Neural crest cell (in vitro differentiated cells): ENCODE measurements around the gene ADGRA1. TPM values are rescaled to one million over a fixed set of nuclear protein-coding genes. Genes with fewer than 3 reads are reported as not detected.
A peak's percentile ranks its signal among the peaks of the same experiment; 100 is the strongest.

Experiments used
- DNase-seq: peaks from one replicate; pipeline ENCODE4 v3.0.0; 2021; ENCODE audit warnings: low read depth, mixed read lengths, low spot score
- H3K27ac Mint-ChIP-seq: one replicate; pipeline ENCODE4 v1.8.0; 2021; ENCODE audit warnings: mild to moderate bottlenecking, mixed read lengths; ENCODE audit not compliant: unreplicated experiment
- H3K27me3 Mint-ChIP-seq: 2 replicates; pipeline ENCODE4 v1.8.0; 2021; ENCODE audit warnings: low read depth, mild to moderate bottlenecking, mixed read lengths
- H3K36me3 Mint-ChIP-seq: 2 replicates; pipeline ENCODE4 v1.8.0; 2021; ENCODE audit warnings: low read depth, mild to moderate bottlenecking, mixed read lengths
- H3K4me1 Mint-ChIP-seq: 2 replicates; pipeline ENCODE4 v1.8.0; 2021; ENCODE audit warnings: mixed read lengths
- H3K4me3 Mint-ChIP-seq: one replicate; pipeline ENCODE4 v1.8.0; 2021; ENCODE audit warnings: mild to moderate bottlenecking, mixed read lengths
- H3K9me3 Mint-ChIP-seq: 2 replicates; pipeline ENCODE4 v1.8.0; 2021; ENCODE audit warnings: mixed read lengths
- total RNA-seq: library from RNA; stranded (reverse); gene quantifications from 2 replicates; pipeline ENCODE4 v1.2.1, GENCODE V29; 2021
- TF ChIP-seq, protein P1 (sequence below): fragments of 200-600 bp; sonication (generic); conservative IDR thresholded peaks from 2 replicates; pipeline ENCODE4 v1.5.0; 2021; ENCODE audit warnings: antibody characterized with exemption, mild to moderate bottlenecking

Gene ADGRA1
- total RNA-seq, 1 donor from 2014 or later: 0.33 TPM

DNA sequence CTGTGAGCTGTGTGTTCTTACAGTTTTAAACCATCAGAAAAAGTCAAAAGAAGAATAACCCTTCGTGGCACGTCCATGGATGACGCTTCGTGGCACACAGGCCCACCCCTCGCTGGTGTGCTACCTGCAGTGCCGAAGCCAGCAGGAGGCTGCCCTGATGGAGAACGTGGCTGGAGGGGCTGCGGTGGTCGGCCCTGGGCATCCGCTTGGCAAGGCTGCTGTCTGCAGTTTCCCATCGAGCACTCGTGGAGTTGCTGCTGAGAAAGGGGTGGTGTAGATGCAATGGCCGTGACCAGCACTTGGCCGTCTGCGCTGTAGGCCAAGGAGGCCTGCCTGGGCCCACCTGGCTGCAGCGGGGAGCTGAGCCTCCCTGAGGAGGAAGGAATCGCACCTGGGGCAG, 3.2 kb upstream of the ADGRA1 start:
- no peak overlapping the region for H3K27ac Mint-ChIP-seq
- H3K4me1 Mint-ChIP-seq: peaks cover 10% of the 10 kb centered on the region
- TF ChIP-seq, protein P1, sequence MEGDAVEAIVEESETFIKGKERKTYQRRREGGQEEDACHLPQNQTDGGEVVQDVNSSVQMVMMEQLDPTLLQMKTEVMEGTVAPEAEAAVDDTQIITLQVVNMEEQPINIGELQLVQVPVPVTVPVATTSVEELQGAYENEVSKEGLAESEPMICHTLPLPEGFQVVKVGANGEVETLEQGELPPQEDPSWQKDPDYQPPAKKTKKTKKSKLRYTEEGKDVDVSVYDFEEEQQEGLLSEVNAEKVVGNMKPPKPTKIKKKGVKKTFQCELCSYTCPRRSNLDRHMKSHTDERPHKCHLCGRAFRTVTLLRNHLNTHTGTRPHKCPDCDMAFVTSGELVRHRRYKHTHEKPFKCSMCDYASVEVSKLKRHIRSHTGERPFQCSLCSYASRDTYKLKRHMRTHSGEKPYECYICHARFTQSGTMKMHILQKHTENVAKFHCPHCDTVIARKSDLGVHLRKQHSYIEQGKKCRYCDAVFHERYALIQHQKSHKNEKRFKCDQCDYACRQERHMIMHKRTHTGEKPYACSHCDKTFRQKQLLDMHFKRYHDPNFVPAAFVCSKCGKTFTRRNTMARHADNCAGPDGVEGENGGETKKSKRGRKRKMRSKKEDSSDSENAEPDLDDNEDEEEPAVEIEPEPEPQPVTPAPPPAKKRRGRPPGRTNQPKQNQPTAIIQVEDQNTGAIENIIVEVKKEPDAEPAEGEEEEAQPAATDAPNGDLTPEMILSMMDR: no peak

DNA sequence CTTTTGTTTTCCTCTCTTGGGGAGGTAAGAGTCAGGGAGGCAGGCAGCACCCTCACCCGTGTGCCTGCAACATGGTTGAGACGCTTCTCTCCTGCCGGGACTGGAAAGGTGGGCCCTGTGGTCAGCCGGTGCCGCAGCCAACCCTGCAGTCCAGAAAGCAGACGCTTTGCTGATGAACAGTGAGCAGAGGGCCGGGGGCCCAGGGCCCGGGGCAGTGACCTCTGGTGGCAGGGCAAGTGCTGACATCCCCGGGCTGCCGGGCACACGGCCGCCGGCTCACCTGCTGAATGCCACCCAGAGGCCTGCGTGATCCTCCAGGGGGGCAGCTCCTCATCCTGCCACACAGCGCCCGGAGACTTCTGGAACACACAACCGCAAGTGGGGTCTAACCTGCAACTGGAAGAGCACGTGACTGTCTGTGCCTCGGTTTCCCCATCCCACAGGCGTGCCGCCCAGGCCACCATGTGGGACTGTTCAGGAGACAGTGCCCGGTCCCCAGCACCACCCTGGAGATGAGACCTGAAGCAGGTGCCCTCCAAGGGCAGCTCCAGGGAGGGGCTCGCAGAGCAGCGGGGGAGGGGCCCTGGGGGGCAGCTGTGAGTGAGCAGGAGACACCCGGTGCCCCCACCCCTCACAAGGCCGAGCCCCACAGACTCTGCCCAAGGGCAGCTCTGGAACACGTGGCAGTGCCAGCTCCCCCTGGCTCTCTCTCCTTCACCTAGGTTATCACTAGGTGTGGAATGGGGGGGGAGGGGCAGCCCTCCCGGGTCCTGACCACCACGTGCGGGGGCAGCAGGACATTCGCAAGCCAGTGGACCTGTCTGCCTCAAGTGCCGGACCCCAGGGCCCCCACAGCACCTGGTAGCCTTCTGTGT, 2.2 kb upstream of the ADGRA1 start:
- TF ChIP-seq, protein P1: no peak
- H3K36me3 Mint-ChIP-seq: no peaks in the 10 kb centered on the region
- H3K4me3 Mint-ChIP-seq: no peak overlapping the region
- peaks cover 13% of the 10 kb centered on the region for H3K4me1 Mint-ChIP-seq
- no peak for DNase-seq
- peaks cover 51% of the 10 kb centered on the region for H3K27me3 Mint-ChIP-seq
- H3K27ac Mint-ChIP-seq: no peak overlapping the region
- H3K9me3 Mint-ChIP-seq: no peaks in the 10 kb centered on the region

More for the DNA sequence above, 3.2 kb upstream of the ADGRA1 start:
- no peaks in the 10 kb centered on the region for H3K36me3 Mint-ChIP-seq
- DNase-seq: no peak
- no peak overlapping the region for H3K4me3 Mint-ChIP-seq
- no peaks in the 10 kb centered on the region for H3K9me3 Mint-ChIP-seq
- peaks cover 41% of the 10 kb centered on the region for H3K27me3 Mint-ChIP-seq

DNA sequence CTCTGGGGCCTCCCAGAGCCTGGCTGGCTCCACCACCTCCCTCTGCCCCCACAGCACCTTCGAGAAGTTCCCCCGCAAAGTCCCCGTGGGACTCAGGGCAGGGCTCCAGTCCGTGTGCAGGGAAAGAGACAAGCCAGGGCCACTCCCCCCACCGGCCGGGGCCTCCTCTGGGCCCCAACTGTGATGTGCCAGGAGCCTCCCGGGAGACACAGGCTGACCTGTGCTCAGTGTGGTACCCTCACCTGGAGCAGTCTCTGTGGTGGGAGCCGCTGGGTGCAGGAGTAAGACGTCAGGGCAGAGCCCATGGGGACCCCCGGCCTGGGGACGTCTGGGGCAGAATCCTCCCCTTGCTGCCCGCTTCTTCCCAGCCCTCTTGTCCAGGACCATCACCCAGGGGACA, 1.5 kb upstream of the ADGRA1 start:
- H3K27me3 Mint-ChIP-seq: peaks cover 57% of the 10 kb centered on the region
- no peak overlapping the region for H3K4me3 Mint-ChIP-seq
- H3K4me1 Mint-ChIP-seq: peaks cover 16% of the 10 kb centered on the region
- TF ChIP-seq, protein P1: no peak
- H3K27ac Mint-ChIP-seq: no peak overlapping the region
- no peaks in the 10 kb centered on the region for H3K9me3 Mint-ChIP-seq
- H3K36me3 Mint-ChIP-seq: no peaks in the 10 kb centered on the region
- DNase-seq: no peak

DNA sequence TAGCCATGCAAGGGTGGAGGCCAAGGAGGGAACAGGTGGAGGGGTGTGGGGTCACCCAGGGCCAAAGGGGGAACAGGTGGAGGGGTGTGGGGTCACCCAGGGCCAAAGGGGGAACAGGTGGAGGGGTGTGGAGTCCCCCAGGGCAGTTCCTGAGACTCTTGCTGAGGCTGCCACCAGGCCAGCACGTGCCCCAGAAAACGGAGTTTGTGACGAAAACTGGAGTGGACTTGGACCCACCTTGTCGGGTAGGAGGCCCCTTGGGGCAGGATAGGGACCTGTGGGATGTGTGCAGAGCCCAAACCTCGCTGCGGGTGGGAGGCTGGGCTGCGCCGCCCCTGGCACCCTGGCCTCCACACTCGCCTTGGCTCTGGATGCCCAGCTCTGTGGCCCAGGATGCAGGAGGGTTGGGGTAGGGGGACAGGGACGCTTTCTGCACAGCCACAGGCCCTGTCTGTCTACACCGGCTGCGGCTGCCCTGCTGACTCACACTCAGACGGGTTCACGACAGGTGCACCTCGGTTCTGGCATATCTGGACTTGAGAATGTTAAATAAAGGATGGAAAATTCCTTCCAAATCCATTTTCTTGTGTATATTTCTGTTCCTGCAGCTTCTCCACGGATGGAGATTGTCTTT, 562 bp upstream of the ADGRA1 start:
- Mint-ChIP-seq H3K4me3 (peak overlapping the region; percentile 65), H3K27me3 (peaks cover 64% of the 10 kb centered on the region), H3K27ac (no peak overlapping the region), H3K9me3 (no peaks in the 10 kb centered on the region), H3K36me3 (no peaks in the 10 kb centered on the region), H3K4me1 (peaks cover 18% of the 10 kb centered on the region)
- TF ChIP-seq, protein P1: no peak
- no peak for DNase-seq

DNA sequence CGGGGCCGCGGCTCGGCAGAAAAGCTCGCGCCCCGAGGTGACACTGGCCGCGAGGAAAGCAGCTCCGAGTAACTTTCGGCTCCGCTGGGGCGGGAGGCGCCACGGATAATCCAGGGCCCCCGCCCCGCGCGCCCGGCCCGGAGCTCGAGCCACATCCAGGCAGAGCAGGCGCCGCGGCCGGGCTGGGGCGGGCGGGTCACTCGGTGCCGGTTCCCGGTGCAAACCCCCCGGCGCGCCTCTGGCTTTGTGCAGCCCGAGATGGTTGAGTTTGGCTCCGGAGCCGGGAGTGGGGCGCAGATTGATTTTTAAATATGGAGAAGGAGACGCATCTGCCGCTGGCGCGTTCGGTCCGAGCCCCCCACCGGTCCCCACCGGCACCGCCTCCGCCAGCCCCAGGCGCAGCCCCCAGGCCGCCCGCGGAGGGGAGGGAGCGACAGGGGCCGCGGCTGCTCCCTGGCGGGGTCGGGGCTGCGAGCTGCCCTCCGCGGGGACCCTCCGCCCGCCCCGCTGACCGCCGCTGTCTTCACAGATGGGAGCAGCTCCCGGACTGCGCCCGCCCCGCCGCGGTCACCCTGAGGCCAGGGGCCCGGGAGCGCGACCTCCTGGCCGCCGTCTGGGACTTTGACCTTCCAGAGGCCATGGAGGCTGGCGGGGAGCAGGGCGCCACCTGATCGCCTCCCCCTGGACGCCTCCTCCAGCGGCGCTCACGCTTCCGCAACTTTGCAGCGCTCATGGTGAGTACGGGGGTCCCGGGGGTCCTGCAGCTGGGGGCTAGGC, 643 bp downstream of the ADGRA1 start:
- Mint-ChIP-seq H3K36me3 (no peaks in the 10 kb centered on the region), H3K9me3 (no peaks in the 10 kb centered on the region), H3K27ac (no peak overlapping the region), H3K4me3 (no peak overlapping the region), H3K4me1 (peaks cover 18% of the 10 kb centered on the region), H3K27me3 (peaks cover 76% of the 10 kb centered on the region)
- DNase-seq: no peak
- TF ChIP-seq, protein P1: no peak
